CD4-positive, alpha-beta T cell (primary cell): ENCODE data around the gene SASH1. TPM values are rescaled to one million over a fixed set of nuclear protein-coding genes. Genes with fewer than 3 reads are reported as not detected.

Experiments used
- ATAC-seq: fragments of 200-7000 bp; cut with Tn5 transposase; one replicate; pipeline ENCODE4 v1.10.0; 2022; ENCODE audit warnings: mild to moderate bottlenecking; ENCODE audit not compliant: poor library complexity
- CTCF ChIA-PET: fragments of 350-600 bp; sonication (Branson Sonifier 250); formaldehyde crosslinking; loops from one replicate; lab custom pipeline; 2021; ENCODE audit warnings: antibody characterized with exemption, inconsistent platforms; lab: Charles Lee
- POLR2A ChIA-PET: fragments of 350-600 bp; sonication (Branson Sonifier 250); formaldehyde crosslinking; loops from one replicate; lab custom pipeline; 2021; ENCODE audit warnings: antibody characterized with exemption, inconsistent platforms; lab: Charles Lee
- DNase-seq, 14 experiments: peaks; one replicate each; pipeline ENCODE4 v3.0.0-alpha.2; 2013 to 2020; ENCODE audit warnings: mixed read lengths in 2 of 14
- H3K27ac ChIP-seq, 2 donors: one replicate each; pipeline versions ENCODE4 v1.5.1 to v1.7.0; 2013; ENCODE audit warnings: low read length in 2 of 2, low read depth in 1 of 2, mild to moderate bottlenecking in 1 of 2
- H3K27me3 ChIP-seq, 2 experiments: 1 replicate in 1 of 2; 2 replicates in 1 of 2; pipeline versions ENCODE4 v1.6.1 to v1.7.0; 2013; ENCODE audit warnings: low read length in 2 of 2, control low read depth in 1 of 2, mild to moderate bottlenecking in 1 of 2, moderate library complexity in 1 of 2; ENCODE audit not compliant: insufficient read depth in 2 of 2, control insufficient read depth in 1 of 2
- H3K36me3 ChIP-seq: one replicate; pipeline ENCODE4 v1.6.1; 2013; ENCODE audit warnings: low read length, control low read depth; ENCODE audit not compliant: insufficient read depth
- H3K4me1 ChIP-seq: one replicate; pipeline ENCODE4 v1.6.1; 2013; ENCODE audit warnings: low read length, control low read depth; ENCODE audit not compliant: insufficient read depth
- H3K4me3 ChIP-seq: one replicate; pipeline ENCODE4 v1.5.1; 2013; ENCODE audit warnings: mild to moderate bottlenecking, low read length, moderate library complexity
- H3K9me3 ChIP-seq, 2 experiments: 1 replicate in 1 of 2; 2 replicates in 1 of 2; pipeline versions ENCODE4 v1.6.1 to v1.7.0; 2013; ENCODE audit warnings: low read length in 2 of 2, mild to moderate bottlenecking in 2 of 2, control low read depth in 1 of 2, moderate library complexity in 1 of 2; ENCODE audit not compliant: control insufficient read depth in 1 of 2, insufficient read depth in 1 of 2
- H3K27ac Mint-ChIP-seq: one replicate; pipeline ENCODE4 v1.8.0; 2020; ENCODE audit warnings: mixed read lengths
- H3K27me3 Mint-ChIP-seq: one replicate; pipeline ENCODE4 v1.8.0; 2021; ENCODE audit warnings: mixed read lengths
- H3K36me3 Mint-ChIP-seq: one replicate; pipeline ENCODE4 v1.8.0; 2021; ENCODE audit warnings: low read depth, mixed read lengths
- H3K4me1 Mint-ChIP-seq: one replicate; pipeline ENCODE4 v1.8.0; 2021; ENCODE audit warnings: low read depth, mixed read lengths
- H3K4me3 Mint-ChIP-seq: one replicate; pipeline ENCODE4 v1.8.0; 2020; ENCODE audit warnings: mild to moderate bottlenecking, mixed read lengths
- H3K9me3 Mint-ChIP-seq: one replicate; pipeline ENCODE4 v1.8.0; 2020; ENCODE audit warnings: mixed read lengths
- CTCF ChIP-seq: fragments of 200-600 bp; IDR thresholded peaks from one replicate; pipeline ENCODE4 v1.8.0; 2022; ENCODE audit warnings: antibody characterized with exemption, mild to moderate bottlenecking
- intact Hi-C, 2 experiments: fragments of 100-400 bp; cut with DNase I in 1 of 2; cut with micrococcal nuclease in 1 of 2; formaldehyde crosslinking; loops; one replicate each; pipeline versions ENCODE4 v1.15.1 to v1.9.0; 2023 to 2025; cut with DNase I, micrococcal nuclease
- total RNA-seq, 174 experiments: library from RNA in 2 of 174; stranded (reverse) in 2 of 174; gene quantifications; one replicate each; pipeline ENCODE4 v1.2.3 and lab custom pipeline; 2021 to 2026

Gene SASH1
- total RNA-seq, 2 experiments from 2014 or later, result 0.58 to 0.75 TPM

- Mint-ChIP-seq H3K36me3 (no peaks in the 10 kb centered on the region), H3K27me3 (peaks cover 15% of the 10 kb centered on the region), H3K4me3 (no peak overlapping the region), H3K27ac (no peak overlapping the region), H3K4me1 (no peaks in the 10 kb centered on the region), H3K9me3 (no peaks in the 10 kb centered on the region)
- TF ChIP-seq CTCF, result no peak
- no peak overlapping the region for H3K27ac ChIP-seq
- intact Hi-C loops, result no loop called here
- no peaks in the 10 kb centered on the region for H3K4me1 ChIP-seq
- ATAC-seq (no peak), DNase-seq (peak in 2 of 14 experiments; percentile 11 to 20)
- no peaks in the 10 kb centered on the region for H3K9me3 ChIP-seq
- H3K36me3 ChIP-seq, result no peaks in the 10 kb centered on the region
- POLR2A ChIA-PET, result no interaction called here
- CTCF ChIA-PET, result no interaction called here
- H3K4me3 ChIP-seq, result no peak overlapping the region
- H3K27me3 ChIP-seq, result no peaks in the 10 kb centered on the region
Observed at GRCh38 chr6:148383658-148384368, 41.2 kb downstream of the SASH1 start.

- ATAC-seq, result no peak
- no peaks in the 10 kb centered on the region for H3K36me3 ChIP-seq
- Mint-ChIP-seq H3K9me3 (no peaks in the 10 kb centered on the region), H3K27me3 (peaks cover 11% of the 10 kb centered on the region), H3K27ac (no peak overlapping the region), H3K36me3 (no peaks in the 10 kb centered on the region), H3K4me3 (no peak overlapping the region), H3K4me1 (no peaks in the 10 kb centered on the region)
- ChIA-PET CTCF (no interaction called here), POLR2A (no interaction called here)
- no peaks in the 10 kb centered on the region for H3K27me3 ChIP-seq
- intact Hi-C loops, result no loop called here
- no peaks in the 10 kb centered on the region for H3K4me1 ChIP-seq
- no peak for DNase-seq
- H3K4me3 ChIP-seq, result no peak overlapping the region
- no peaks in the 10 kb centered on the region for H3K9me3 ChIP-seq
- TF ChIP-seq CTCF, result no peak
- H3K27ac ChIP-seq, result no peak overlapping the region
Observed at GRCh38 chr6:148385379-148385778, 42.7 kb downstream of the SASH1 start.

- Histone ChIP-seq H3K27me3 (no peaks in the 10 kb centered on the region), H3K9me3 (no peaks in the 10 kb centered on the region), H3K4me3 (no peak overlapping the region), H3K36me3 (no peaks in the 10 kb centered on the region), H3K4me1 (no peaks in the 10 kb centered on the region), H3K27ac (no peak overlapping the region)
- no peak for TF ChIP-seq CTCF
- peak in 1 of 14 experiments; percentile 2 for DNase-seq
- H3K27me3 Mint-ChIP-seq, result peaks cover 17% of the 10 kb centered on the region
- no peaks in the 10 kb centered on the region for H3K4me1 Mint-ChIP-seq
- intact Hi-C loops, result no loop called here
- ChIA-PET POLR2A (no interaction called here), CTCF (no interaction called here)
- H3K36me3 Mint-ChIP-seq, result no peaks in the 10 kb centered on the region
- H3K27ac Mint-ChIP-seq, result no peak overlapping the region
- no peak for ATAC-seq
- no peaks in the 10 kb centered on the region for H3K9me3 Mint-ChIP-seq
- no peak overlapping the region for H3K4me3 Mint-ChIP-seq
Observed at GRCh38 chr6:148388521-148388920, 45.9 kb downstream of the SASH1 start.
